GM19467 (cell line): ENCODE data around the gene SNTG2.

Experiments
- ATAC-seq: cut with Tn5 transposase; IDR thresholded peaks from one replicate; pipeline ENCODE4 v1.9.1; 2021; ENCODE audit warnings: mild to moderate bottlenecking, moderate library complexity; ENCODE audit not compliant: unreplicated experiment

Gene SNTG2

GRCh38 chr2:1230155-1230893 lies 279.7 kb downstream of the SNTG2 start:
- no peak for ATAC-seq

GRCh38 chr2:1231466-1232063 lies 280.9 kb downstream of the SNTG2 start:
- ATAC-seq = no peak

- ATAC-seq = no peak
Measured at GRCh38 chr2:1233281-1233680, 282.6 kb downstream of the SNTG2 start.

GRCh38 chr2:1234731-1235308 lies 284.2 kb downstream of the SNTG2 start:
- no peak for ATAC-seq

- no peak for ATAC-seq
Measured at GRCh38 chr2:1235806-1236205, 285.2 kb downstream of the SNTG2 start.

- ATAC-seq = no peak
Measured at GRCh38 chr2:1236606-1237005, 286.0 kb downstream of the SNTG2 start.

- ATAC-seq = no peak
Measured at GRCh38 chr2:1237783-1238182, 287.1 kb downstream of the SNTG2 start.

GRCh38 chr2:1238598-1239138 lies 288.0 kb downstream of the SNTG2 start:
- ATAC-seq = no peak

GRCh38 chr2:1245193-1245592 lies 294.5 kb downstream of the SNTG2 start:
- no peak for ATAC-seq

- no peak for ATAC-seq
Measured at GRCh38 chr2:1246239-1246638, 295.6 kb downstream of the SNTG2 start.

GRCh38 chr2:1246991-1247390 lies 296.3 kb downstream of the SNTG2 start:
- ATAC-seq = no peak

GRCh38 chr2:1248187-1248586 lies 297.5 kb downstream of the SNTG2 start:
- ATAC-seq = no peak

- no peak for ATAC-seq
Measured at GRCh38 chr2:1249897-1250687, 299.4 kb downstream of the SNTG2 start.

GRCh38 chr2:1251520-1251919 lies 300.9 kb downstream of the SNTG2 start:
- ATAC-seq = no peak

GRCh38 chr2:1253629-1254028 lies 303.0 kb downstream of the SNTG2 start:
- no peak for ATAC-seq

- ATAC-seq = no peak
Measured at GRCh38 chr2:1254662-1255343, 304.2 kb downstream of the SNTG2 start.

- ATAC-seq = no peak
Measured at GRCh38 chr2:1256632-1257324, 306.1 kb downstream of the SNTG2 start.

GRCh38 chr2:1257334-1257733 lies 306.7 kb downstream of the SNTG2 start:
- no peak for ATAC-seq

- ATAC-seq = no peak
Measured at GRCh38 chr2:1259746-1260145, 309.1 kb downstream of the SNTG2 start.

GRCh38 chr2:1262609-1263008 lies 312.0 kb downstream of the SNTG2 start:
- ATAC-seq = no peak
